GM19468 (cell line): ENCODE results near the gene S100A9.
"Not testable (repeated sequence)": the region's sequence is repeated elsewhere in the genome, so short reads cannot be mapped to it uniquely, and the experiment has no call there.

ENCODE experiments used
- ATAC-seq: cut with Tn5 transposase; IDR thresholded peaks from one replicate; pipeline ENCODE4 v1.9.1; 2021; ENCODE audit warnings: mild to moderate bottlenecking, moderate library complexity, moderate number of reproducible peaks; ENCODE audit not compliant: unreplicated experiment; ENCODE audit errors: extremely low read depth

S100A9 gene

DNA sequence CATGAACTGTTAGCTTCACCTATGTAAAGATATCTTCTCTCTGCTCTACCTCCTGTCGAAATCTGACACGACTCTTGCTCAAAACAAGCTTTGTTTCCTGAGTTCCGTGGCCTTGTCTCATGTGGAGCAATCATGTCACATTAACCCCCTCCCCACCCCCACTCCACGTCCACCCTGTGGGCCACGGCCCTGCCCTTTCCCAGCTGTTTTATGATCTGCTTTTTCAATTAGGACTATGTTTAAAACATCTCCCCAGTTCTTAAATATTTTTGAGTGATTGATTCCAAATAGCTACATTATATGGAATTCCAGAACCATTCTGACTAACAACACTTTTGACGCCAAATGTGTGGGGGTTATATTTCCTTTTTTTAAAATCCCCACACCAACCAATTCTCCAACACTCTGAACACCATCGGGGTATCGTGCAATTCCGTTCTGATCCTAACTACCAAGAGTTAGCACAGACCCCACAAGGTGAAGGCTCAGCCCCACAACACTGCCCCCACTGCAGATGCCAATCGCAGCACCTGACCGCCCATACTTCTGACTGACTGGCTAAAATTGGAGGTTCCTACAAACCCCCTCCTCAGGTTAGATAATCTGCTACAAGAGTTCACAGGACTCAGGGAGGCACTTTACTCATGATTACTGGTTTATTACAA is 45.9 kb downstream of the S100A9 start:
- ATAC-seq, result no peak

DNA sequence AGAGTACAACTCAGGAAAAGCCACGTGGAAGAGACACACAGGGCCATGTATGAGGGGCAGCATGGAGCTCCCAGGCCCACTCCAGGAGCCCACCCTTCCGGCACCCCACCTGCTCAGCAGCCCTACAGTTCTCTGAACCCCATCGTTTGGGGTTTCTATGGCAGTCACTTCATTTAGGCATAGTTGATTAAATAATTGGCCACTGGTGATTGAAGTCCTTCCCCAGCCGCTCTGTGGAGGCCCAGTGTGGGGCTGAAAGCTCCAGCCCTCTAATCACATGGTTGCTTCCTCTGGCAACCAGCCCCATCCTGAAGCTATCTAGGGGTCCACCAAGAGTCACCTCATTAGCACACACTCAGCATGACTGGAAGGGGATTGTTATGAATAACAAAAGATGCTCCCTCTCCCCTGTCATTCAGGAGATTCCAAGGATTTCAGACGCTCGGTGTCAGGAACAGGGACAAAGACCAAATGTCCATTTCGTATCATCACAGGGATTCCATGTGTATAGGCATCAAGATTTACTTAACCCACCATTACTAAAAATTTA is 46.5 kb downstream of the S100A9 start:
- no peak for ATAC-seq

DNA sequence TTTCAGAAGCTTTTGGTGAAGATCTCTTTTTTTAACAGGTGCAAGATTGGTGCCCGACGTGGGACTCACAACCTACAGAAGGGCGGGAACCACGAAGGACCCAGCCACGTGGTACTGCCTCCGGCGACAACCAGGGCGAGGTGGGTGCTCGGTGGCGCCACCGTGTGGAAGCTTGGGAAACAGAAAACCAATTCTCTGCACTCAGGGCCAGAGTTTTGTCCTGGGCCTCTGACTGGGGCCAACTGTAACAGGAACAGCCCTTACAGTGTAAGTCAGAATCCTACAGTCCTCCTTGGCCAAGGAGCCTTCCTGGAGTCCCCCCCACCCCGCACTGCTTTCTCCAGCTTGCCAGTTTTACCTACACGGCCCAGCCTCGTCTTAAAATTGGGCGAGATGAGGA is 47.1 kb downstream of the S100A9 start:
- ATAC-seq, result no peak

DNA sequence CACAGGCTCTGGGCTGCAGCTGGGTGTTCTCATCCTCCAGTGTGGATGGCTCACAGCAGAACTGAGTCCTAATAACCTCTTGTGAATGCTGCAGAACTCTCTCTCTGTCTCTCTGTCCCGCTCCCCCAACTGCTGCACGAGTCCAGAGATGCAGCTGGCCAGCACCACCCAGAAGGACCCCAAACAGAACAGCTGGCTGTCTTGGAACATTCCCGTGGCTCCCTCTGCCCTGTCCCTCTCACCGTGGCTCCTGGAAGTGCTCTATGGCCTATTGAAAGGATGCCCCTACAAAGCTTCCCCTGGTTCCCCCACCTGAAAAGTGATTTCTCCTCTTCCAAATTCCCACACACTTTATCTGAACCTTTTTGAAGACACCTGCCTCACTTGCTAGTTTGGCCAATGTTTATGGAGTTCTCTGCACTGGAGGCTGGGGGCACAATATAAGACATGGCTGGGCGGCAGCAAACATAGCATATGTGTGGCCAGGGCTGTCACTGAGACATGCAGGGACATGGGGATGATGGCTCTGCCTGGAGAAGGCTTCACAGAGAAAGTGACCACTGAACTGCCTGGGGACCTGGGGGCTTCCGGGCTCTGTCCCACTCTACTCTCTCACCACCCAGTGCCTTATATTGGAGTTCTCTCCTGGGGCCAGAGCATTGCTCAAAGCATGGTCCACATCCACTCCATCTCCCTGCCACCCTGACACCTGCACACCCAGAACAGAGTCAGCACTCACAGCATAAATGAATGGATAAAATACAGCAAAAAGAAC is 48.4 kb downstream of the S100A9 start:
- not testable (repeated sequence) for ATAC-seq

DNA sequence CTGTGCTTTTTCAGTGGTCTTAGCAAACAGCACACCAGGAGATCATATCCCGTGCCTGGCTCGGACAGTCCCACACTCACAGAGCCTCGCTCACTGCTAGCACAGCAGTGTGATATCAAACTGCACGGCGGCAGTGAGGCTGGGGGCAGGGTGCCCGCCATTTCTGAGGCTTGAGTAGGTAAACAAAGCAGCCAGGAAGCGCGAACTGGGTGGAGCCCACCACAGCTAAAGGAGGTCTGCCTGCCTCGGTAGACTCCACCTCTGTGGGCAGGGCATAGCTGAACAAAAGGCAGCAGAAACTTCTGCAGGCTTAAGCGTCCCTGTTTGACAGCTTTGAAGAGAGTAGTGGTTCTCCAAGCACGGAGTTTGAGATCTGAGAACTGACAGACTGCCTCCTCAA is 49.6 kb downstream of the S100A9 start:
- ATAC-seq, result not testable (repeated sequence)
